Measurements from ENCODE around the gene SIX3.
A peak's percentile ranks its signal among the peaks of the same experiment; 100 is the strongest.

SIX3 gene

DNA sequence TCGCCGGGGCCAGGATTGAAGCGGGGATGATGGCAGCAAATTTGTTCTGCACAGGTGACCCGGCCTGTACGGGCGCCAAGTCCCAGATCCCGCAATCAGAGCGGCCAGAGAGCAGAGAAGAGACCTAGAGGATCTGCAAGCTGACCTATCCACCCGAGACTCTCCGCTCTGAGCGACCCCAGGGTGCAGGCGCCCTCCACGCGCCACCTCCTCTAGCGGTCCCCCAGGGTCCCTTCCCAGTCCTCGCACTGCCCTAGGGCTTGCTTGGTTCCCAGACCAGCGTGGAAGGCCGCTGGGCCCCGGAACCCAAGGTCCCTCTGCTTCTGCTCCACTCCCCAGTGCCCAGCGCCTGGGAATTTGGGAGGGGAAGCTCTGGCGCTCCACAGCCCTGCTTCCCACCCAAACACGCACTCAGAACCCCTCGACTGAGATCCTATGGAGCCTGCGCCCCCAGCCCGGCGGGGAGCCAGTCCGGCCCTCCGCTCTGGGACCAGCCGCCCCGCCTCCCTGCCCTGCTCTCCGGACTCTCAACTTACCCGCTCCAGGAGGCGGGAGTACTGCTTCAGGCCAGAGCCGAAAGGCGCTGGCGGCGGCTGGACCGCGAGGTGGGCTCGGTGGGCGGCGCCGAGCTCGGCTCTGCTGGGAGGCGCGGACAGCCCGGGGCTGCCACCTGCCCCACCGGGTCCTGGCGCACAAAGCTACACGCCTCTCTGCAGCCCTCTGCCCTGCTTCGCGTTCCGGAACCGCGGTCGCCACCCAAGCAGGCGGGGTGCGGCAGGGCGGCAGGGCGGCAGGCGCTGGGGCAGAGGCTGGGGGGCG, 3.0 kb upstream of the SIX3 start:
- H3K9me3 ChIP-seq (ENCODE audit: insufficient read depth, low read depth, low read length), result peaks cover 12% of the 10 kb centered on the region; the same call in 1 of the 2 replicates
- peaks cover 100% of the 10 kb centered on the region for H3K27me3 ChIP-seq (ENCODE audit: insufficient read depth, low read length)
- no peaks in the 10 kb centered on the region for H3K36me3 ChIP-seq (ENCODE audit: insufficient read depth, low read depth, low read length)
- no peak overlapping the region for H3K9ac ChIP-seq (ENCODE audit: low read depth, low read length)
- H3K27ac ChIP-seq (ENCODE audit: low read length), result no peak overlapping the region
- H3K4me1 ChIP-seq (ENCODE audit: insufficient read depth, low read length), result peaks cover 35% of the 10 kb centered on the region; the same call in 1 of the 2 replicates
- H3K4me3 ChIP-seq (ENCODE audit: low read length), result peak overlapping the region; percentile 63

DNA sequence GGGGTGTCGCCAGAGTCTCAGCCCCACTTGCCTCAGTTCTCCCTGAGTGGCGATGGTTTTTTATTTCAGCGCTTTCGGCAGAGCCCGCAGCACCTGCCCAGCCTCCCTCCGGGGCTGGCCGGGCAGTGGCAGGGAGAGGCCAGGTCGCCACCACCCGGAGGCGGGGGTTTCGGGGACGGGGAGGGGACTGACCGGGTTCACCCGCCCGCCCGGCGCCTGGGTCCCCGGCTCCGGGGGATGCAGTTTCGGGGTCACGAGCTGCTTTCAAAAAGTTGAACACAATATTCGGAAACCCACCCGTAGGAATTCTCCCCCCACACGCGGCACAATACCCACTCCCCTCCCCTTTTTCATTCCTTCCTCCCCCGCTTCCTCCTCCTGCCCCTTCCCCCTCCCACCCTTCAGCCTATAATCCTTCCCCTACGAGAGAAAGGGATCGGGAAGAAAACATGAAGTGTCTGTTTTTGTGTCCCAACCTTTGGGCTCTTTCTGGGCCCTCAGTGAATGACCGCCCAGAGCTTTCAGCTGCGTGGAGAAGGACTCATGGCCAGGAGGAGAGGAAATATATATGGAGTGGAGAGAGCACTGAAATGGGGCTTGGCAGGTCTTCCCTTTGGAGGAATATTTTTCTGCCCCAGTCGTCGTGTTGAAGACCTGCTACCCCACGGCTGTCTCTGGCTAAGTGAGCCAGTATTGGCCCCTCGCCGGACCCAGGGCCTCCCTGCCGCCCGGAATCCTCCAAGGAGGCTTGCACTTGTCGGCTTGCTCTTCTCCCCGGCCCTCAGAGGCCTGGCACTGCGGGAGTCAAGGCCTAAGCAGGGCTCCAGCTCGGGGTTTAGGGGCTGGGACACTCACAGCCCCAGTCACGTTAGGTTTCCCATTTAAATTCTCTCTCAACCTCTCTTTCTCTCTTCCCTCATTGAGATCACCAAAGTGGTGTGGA, 2.1 kb upstream of the SIX3 start:
- peaks cover 100% of the 10 kb centered on the region for H3K27me3 ChIP-seq (ENCODE audit: insufficient read depth, low read length)
- H3K4me1 ChIP-seq (ENCODE audit: insufficient read depth, low read length), result peaks cover 32% of the 10 kb centered on the region; the same call in 1 of the 2 replicates
- H3K27ac ChIP-seq (ENCODE audit: low read length), result no peak overlapping the region
- no peak overlapping the region for H3K9ac ChIP-seq (ENCODE audit: low read depth, low read length)
- no peaks in the 10 kb centered on the region for H3K36me3 ChIP-seq (ENCODE audit: insufficient read depth, low read depth, low read length)
- peak overlapping the region; percentile 63 for H3K4me3 ChIP-seq (ENCODE audit: low read length)
- H3K9me3 ChIP-seq (ENCODE audit: insufficient read depth, low read depth, low read length), result peaks cover 12% of the 10 kb centered on the region; the same call in 1 of the 2 replicates

DNA sequence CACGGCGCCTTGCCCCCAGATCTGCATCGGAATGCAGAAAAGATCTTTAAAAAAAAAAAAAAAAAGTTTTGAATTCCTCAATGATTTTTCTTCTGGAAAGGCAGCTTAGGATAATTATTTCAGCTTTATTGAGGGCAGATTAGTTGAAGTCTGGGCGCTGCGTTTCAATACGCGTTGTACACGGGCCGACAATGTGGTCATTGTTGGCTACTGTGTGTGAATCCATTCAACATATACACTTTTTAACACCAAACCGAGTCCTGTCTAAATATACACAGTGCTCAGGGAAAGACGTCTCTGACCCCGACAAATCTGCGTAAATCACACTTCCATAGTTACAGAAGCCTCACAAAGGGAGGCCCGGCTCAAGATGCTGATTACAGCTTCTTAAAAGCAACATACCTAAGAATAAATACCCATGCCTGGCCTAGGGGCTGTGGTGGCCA, 1.4 kb upstream of the SIX3 start:
- H3K4me1 ChIP-seq (ENCODE audit: insufficient read depth, low read length), result peaks cover 36% of the 10 kb centered on the region
- H3K4me3 ChIP-seq (ENCODE audit: low read length), result peak overlapping the region; percentile 63; the same call in 1 of the 2 replicates
- no peak overlapping the region for H3K9ac ChIP-seq (ENCODE audit: low read depth, low read length)
- H3K27me3 ChIP-seq (ENCODE audit: insufficient read depth, low read length), result peaks cover 100% of the 10 kb centered on the region
- H3K36me3 ChIP-seq (ENCODE audit: insufficient read depth, low read depth, low read length), result no peaks in the 10 kb centered on the region
- H3K27ac ChIP-seq (ENCODE audit: low read length), result no peak overlapping the region
- peaks cover 12% of the 10 kb centered on the region; the same call in 1 of the 2 replicates for H3K9me3 ChIP-seq (ENCODE audit: insufficient read depth, low read depth, low read length)

DNA sequence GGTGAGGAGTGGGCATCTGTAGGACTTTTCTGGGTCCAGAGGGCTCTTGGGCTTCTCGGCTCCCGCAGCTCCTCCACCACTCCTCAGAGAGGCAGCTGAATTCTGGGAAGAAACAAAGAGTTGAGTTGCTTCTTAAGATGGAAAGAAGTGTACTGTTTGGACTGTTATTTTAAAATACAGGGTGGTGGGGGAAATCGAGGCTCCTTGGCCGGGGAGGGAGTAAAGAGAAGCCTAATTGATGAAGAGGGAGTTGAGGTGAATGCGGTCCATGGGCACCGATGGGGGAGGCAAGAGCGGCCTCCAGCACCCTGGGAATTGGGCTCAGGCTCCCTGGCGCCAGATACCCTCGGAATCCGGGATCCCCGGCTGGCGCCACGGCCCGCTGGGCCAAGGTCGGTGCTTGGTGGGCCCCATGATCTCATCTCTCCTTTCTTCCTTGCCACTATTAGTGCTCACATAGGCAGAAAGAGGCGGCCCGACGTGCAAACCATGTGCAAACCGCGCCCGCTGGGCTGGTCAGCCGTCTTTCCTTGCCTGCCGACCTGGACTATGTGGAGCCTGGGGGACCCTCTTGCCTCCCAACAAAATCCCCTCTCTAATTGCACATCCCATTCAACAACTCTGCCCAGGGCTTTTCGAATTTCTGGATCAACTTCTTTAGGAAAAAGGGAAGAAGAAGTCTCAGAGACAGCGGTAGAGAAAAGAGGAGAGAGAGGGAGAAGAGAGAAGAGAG, 604 bp upstream of the SIX3 start:
- peaks cover 44% of the 10 kb centered on the region for H3K4me1 ChIP-seq (ENCODE audit: insufficient read depth, low read length)
- peak overlapping the region; percentile 65; the same call in 1 of the 2 replicates for H3K4me3 ChIP-seq (ENCODE audit: low read length)
- no peaks in the 10 kb centered on the region for H3K36me3 ChIP-seq (ENCODE audit: insufficient read depth, low read depth, low read length)
- no peak overlapping the region for H3K9ac ChIP-seq (ENCODE audit: low read depth, low read length)
- peaks cover 100% of the 10 kb centered on the region for H3K27me3 ChIP-seq (ENCODE audit: insufficient read depth, low read length)
- H3K9me3 ChIP-seq (ENCODE audit: insufficient read depth, low read depth, low read length), result peaks cover 12% of the 10 kb centered on the region; the same call in 1 of the 2 replicates
- H3K27ac ChIP-seq (ENCODE audit: low read length), result no peak overlapping the region

DNA sequence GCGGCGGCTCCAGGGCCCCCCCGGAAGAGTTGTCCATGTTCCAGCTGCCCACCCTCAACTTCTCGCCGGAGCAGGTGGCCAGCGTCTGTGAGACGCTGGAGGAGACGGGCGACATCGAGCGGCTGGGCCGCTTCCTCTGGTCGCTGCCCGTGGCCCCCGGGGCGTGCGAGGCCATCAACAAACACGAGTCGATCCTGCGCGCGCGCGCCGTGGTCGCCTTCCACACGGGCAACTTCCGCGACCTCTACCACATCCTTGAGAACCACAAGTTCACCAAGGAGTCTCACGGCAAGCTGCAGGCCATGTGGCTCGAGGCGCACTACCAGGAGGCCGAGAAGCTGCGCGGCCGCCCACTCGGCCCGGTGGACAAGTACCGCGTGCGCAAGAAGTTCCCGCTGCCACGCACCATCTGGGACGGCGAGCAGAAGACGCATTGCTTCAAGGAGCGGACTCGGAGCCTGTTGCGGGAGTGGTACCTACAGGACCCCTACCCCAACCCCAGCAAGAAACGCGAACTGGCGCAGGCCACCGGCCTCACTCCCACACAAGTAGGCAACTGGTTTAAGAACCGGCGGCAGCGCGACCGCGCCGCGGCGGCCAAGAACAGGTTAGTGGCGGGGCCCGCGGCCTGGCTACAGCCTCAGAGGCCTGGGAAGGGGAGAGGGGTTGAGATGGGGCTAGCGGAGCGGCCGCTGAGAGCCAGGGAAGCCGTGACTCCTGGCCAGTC, 965 bp downstream of the SIX3 start:
- H3K9ac ChIP-seq (ENCODE audit: low read depth, low read length), result no peak overlapping the region
- no peak overlapping the region for H3K27ac ChIP-seq (ENCODE audit: low read length)
- H3K36me3 ChIP-seq (ENCODE audit: insufficient read depth, low read depth, low read length), result no peaks in the 10 kb centered on the region
- H3K4me1 ChIP-seq (ENCODE audit: insufficient read depth, low read length), result peaks cover 48% of the 10 kb centered on the region
- H3K27me3 ChIP-seq (ENCODE audit: insufficient read depth, low read length), result peaks cover 100% of the 10 kb centered on the region
- H3K9me3 ChIP-seq (ENCODE audit: insufficient read depth, low read depth, low read length), result peaks cover 12% of the 10 kb centered on the region; the same call in 1 of the 2 replicates
- peak overlapping the region; percentile 56; the same call in 1 of the 2 replicates for H3K4me3 ChIP-seq (ENCODE audit: low read length)

DNA sequence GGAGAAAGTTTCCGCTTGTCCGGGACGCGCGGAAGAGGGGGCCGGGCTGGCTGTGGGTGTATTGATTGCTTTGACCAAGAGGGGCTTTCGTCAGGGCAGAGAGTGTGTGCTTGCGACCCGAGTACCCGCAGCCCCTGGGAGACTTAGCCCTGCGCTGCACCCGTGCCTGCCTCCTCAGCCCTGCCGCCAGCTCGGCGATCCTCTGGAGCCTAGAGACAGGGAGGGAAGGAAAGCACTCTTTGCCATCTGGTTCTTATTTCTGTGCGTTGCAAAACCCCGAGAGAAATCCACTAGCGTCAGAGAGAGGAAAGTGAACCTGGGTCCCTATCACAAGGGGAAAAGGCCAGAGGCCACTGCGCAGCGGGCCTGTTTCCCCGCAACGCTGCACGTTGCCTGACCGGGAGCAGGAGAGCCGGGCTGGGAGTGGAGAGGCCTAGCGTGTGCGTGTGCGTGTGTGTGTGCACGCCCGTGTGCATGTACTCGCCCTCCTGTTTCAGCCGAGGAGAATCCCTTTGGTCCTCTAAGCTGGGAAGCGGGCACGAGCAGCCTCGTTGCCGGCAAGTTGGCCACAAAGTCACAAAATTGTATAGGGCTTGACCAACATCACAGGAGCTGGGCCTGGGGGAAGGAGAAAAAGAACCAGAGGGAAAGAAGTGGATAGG, 1.7 kb downstream of the SIX3 start:
- Histone ChIP-seq H3K9ac (ENCODE audit: low read depth, low read length) (no peak overlapping the region), H3K4me1 (ENCODE audit: insufficient read depth, low read length) (peaks cover 44% of the 10 kb centered on the region), H3K4me3 (ENCODE audit: low read length) (peak overlapping the region; percentile 56; the same call in 1 of the 2 replicates), H3K27me3 (ENCODE audit: insufficient read depth, low read length) (peaks cover 100% of the 10 kb centered on the region), H3K27ac (ENCODE audit: low read length) (no peak overlapping the region), H3K36me3 (ENCODE audit: insufficient read depth, low read depth, low read length) (no peaks in the 10 kb centered on the region), H3K9me3 (ENCODE audit: insufficient read depth, low read depth, low read length) (peaks cover 12% of the 10 kb centered on the region; the same call in 1 of the 2 replicates)

DNA sequence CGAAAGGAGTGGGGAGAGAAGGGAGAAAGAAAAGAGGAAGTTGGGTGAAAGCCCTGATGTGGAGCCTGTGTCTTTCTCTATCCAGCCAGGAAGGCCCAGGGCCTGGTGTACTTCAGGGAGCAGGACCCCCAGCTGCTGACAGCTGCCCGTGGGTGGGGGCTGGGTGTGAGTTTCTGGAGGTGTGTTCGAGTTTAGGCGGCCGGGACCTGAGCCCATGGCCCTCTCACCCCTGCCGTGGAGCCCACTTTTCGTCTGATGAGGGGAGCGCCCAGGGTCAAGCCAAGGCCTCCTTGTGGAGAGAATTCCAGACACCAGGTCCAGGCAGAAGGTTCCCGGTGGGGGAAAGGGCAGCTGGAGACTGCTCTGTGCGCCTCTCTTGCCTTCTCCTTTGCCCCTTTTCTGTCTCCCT, 2.2 kb downstream of the SIX3 start:
- H3K27me3 ChIP-seq (ENCODE audit: insufficient read depth, low read length), result peaks cover 100% of the 10 kb centered on the region
- peak overlapping the region; percentile 56; the same call in 1 of the 2 replicates for H3K4me3 ChIP-seq (ENCODE audit: low read length)
- peaks cover 12% of the 10 kb centered on the region; the same call in 1 of the 2 replicates for H3K9me3 ChIP-seq (ENCODE audit: insufficient read depth, low read depth, low read length)
- no peak overlapping the region for H3K9ac ChIP-seq (ENCODE audit: low read depth, low read length)
- no peak overlapping the region for H3K27ac ChIP-seq (ENCODE audit: low read length)
- peaks cover 43% of the 10 kb centered on the region for H3K4me1 ChIP-seq (ENCODE audit: insufficient read depth, low read length)
- no peaks in the 10 kb centered on the region for H3K36me3 ChIP-seq (ENCODE audit: insufficient read depth, low read depth, low read length)

DNA sequence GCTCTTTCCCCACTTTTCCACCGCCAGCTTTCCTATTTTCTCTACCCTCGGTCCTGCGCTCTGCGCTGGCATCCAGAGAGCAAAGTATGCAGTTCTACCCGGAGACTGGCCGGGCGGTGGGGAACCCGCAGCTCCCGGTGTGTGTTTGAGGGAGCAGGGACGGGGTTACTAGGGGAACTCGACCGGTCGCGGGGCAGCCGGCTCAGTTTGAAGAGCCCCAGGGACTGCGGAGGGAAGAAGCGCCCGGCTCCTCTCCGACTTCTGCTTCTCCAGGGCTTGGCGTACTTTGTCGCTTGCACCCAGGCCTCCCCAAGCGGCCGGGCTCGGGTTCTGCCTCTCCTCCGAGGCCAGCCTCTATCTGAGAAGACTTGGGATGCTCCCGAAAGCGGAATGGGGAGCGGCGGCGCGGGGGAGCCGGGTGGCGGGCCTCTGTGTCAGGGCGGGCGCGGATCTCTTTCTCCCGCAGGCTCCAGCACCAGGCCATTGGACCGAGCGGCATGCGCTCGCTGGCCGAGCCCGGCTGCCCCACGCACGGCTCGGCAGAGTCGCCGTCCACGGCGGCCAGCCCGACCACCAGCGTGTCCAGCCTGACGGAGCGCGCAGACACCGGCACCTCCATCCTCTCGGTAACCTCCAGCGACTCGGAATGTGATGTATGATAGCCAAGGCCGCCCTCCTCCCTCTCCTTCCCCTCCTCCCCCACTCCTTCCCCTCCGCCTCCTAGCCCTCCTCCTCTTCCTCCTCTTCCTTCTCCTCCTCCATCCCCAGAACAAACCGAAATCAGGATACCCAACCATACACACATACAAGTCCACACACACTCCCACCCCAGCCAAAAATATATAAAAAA, 2.8 kb downstream of the SIX3 start:
- Histone ChIP-seq H3K9ac (ENCODE audit: low read depth, low read length) (no peak overlapping the region), H3K36me3 (ENCODE audit: insufficient read depth, low read depth, low read length) (no peaks in the 10 kb centered on the region), H3K27me3 (ENCODE audit: insufficient read depth, low read length) (peaks cover 100% of the 10 kb centered on the region)

DNA sequence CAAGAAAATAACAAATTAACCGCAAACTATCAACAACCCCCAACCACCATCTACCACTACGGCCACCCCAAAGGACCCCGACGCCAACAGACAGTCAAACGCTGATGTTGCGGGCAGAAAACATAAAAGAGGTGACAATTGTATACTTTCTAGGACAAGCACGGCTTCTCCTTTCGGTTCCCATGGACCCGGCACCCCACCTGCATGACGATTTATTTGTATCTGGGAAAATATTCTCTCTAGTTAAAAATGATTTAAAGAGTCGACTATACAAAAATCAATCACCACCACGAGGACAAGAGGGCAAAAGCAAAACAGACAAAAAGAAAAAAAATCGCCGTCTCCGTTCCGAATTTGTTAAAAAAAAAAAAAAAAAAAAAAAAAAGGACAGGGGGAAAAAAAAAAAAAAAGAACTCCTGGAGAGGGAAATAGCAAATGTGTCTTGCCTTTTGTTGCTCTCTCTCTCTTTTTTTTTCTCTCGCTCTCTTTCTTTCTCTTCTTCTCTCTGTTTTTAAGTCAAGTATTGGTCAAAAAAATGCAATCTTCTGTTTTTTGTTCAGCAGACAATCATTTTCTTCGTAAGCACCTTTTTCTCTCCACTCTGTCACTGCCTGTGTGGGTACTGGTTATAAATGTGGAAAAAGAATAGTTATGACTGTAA, 3.6 kb downstream of the SIX3 start:
- H3K4me1 ChIP-seq (ENCODE audit: insufficient read depth, low read length), result peaks cover 43% of the 10 kb centered on the region
- H3K4me3 ChIP-seq (ENCODE audit: low read length), result peak overlapping the region; percentile 56; the same call in 1 of the 2 replicates
- H3K36me3 ChIP-seq (ENCODE audit: insufficient read depth, low read depth, low read length), result no peaks in the 10 kb centered on the region
- H3K27ac ChIP-seq (ENCODE audit: low read length), result no peak overlapping the region
- H3K27me3 ChIP-seq (ENCODE audit: insufficient read depth, low read length), result peaks cover 100% of the 10 kb centered on the region
- H3K9me3 ChIP-seq (ENCODE audit: insufficient read depth, low read depth, low read length), result peaks cover 12% of the 10 kb centered on the region; the same call in 1 of the 2 replicates
- no peak overlapping the region for H3K9ac ChIP-seq (ENCODE audit: low read depth, low read length)

More for the DNA sequence above, 2.8 kb downstream of the SIX3 start:
- Histone ChIP-seq H3K4me3 (ENCODE audit: low read length) (peak overlapping the region; percentile 56; the same call in 1 of the 2 replicates), H3K4me1 (ENCODE audit: insufficient read depth, low read length) (peaks cover 49% of the 10 kb centered on the region), H3K27ac (ENCODE audit: low read length) (no peak overlapping the region), H3K9me3 (ENCODE audit: insufficient read depth, low read depth, low read length) (peaks cover 12% of the 10 kb centered on the region; the same call in 1 of the 2 replicates)

All from iPS-20b (cell line).